ENCODE measurements around the gene SYNE2.

The SYNE2 gene

GRCh38 chr14:63902375-63902976 is 49.7 kb downstream of the SYNE2 start:
- DNase-seq (ENCODE audit: insufficient read length, low spot score) (no peak), FAIRE-seq (no peak)

GRCh38 chr14:63904724-63905123 is 51.9 kb downstream of the SYNE2 start:
- DNase-seq (ENCODE audit: insufficient read length, low spot score): no peak
- no peak for FAIRE-seq

- FAIRE-seq (no peak), DNase-seq (ENCODE audit: insufficient read length, low spot score) (no peak)
These were observed 52.6 kb downstream of the SYNE2 start for GRCh38 chr14:63905370-63905769.

- FAIRE-seq: peak; percentile 88
- no peak for DNase-seq (ENCODE audit: insufficient read length, low spot score)
These were observed 56.0 kb downstream of the SYNE2 start for GRCh38 chr14:63908667-63909264.

- DNase-seq (ENCODE audit: insufficient read length, low spot score): no peak
- FAIRE-seq: peak; percentile 54
These were observed 57.2 kb downstream of the SYNE2 start for GRCh38 chr14:63909984-63910383.

GRCh38 chr14:63910583-63911363 is 58.0 kb downstream of the SYNE2 start:
- DNase-seq (ENCODE audit: insufficient read length, low spot score): no peak
- peak; percentile 53 for FAIRE-seq

GRCh38 chr14:63911404-63911803 is 58.6 kb downstream of the SYNE2 start:
- no peak for FAIRE-seq
- no peak for DNase-seq (ENCODE audit: insufficient read length, low spot score)

- DNase-seq (ENCODE audit: insufficient read length, low spot score) (no peak), FAIRE-seq (peak; percentile 26)
These were observed 59.5 kb downstream of the SYNE2 start for GRCh38 chr14:63912286-63912685.

GRCh38 chr14:63918411-63918810 is 65.6 kb downstream of the SYNE2 start:
- DNase-seq (ENCODE audit: insufficient read length, low spot score) (no peak), FAIRE-seq (no peak)

- peak; percentile 52 for FAIRE-seq
- DNase-seq (ENCODE audit: insufficient read length, low spot score): no peak
These were observed 70.1 kb downstream of the SYNE2 start for GRCh38 chr14:63922696-63923421.

- no peak for DNase-seq (ENCODE audit: insufficient read length, low spot score)
- FAIRE-seq: no peak
These were observed 70.6 kb downstream of the SYNE2 start for GRCh38 chr14:63923422-63923752.

GRCh38 chr14:63924375-63924774 is 71.6 kb downstream of the SYNE2 start:
- DNase-seq (ENCODE audit: insufficient read length, low spot score) (no peak), FAIRE-seq (no peak)

- DNase-seq (ENCODE audit: insufficient read length, low spot score): no peak
- FAIRE-seq: no peak
These were observed 73.8 kb downstream of the SYNE2 start for GRCh38 chr14:63926641-63927040.

- no peak for FAIRE-seq
These were observed 76.0 kb downstream of the SYNE2 start for GRCh38 chr14:63928744-63929174.

GRCh38 chr14:63933110-63933509 is 80.3 kb downstream of the SYNE2 start:
- peak; percentile 69 for FAIRE-seq
- DNase-seq (ENCODE audit: insufficient read length, low spot score): no peak

More at GRCh38 chr14:63928744-63929174, 76.0 kb downstream of the SYNE2 start:
- DNase-seq (ENCODE audit: insufficient read length, low spot score): no peak

GRCh38 chr14:63933711-63934110 is 80.9 kb downstream of the SYNE2 start:
- FAIRE-seq (no peak), DNase-seq (ENCODE audit: insufficient read length, low spot score) (no peak)

- FAIRE-seq (peak; percentile 72), DNase-seq (ENCODE audit: insufficient read length, low spot score) (peak; percentile 12)
These were observed 85.6 kb downstream of the SYNE2 start for GRCh38 chr14:63938198-63939005.

GRCh38 chr14:63939006-63939270 is 86.1 kb downstream of the SYNE2 start:
- FAIRE-seq: no peak

GRCh38 chr14:63940387-63940786 is 87.6 kb downstream of the SYNE2 start:
- no peak for DNase-seq (ENCODE audit: insufficient read length, low spot score)
- FAIRE-seq: peak; percentile 18

More at GRCh38 chr14:63939006-63939270, 86.1 kb downstream of the SYNE2 start:
- DNase-seq (ENCODE audit: insufficient read length, low spot score): no peak

GRCh38 chr14:63941023-63941422 is 88.2 kb downstream of the SYNE2 start:
- DNase-seq (ENCODE audit: insufficient read length, low spot score) (no peak), FAIRE-seq (no peak)

- DNase-seq (ENCODE audit: insufficient read length, low spot score) (no peak), FAIRE-seq (no peak)
These were observed 96.9 kb downstream of the SYNE2 start for GRCh38 chr14:63949696-63950095.
